ENCODE measurements around the gene ERP27.

The ERP27 gene

DNA sequence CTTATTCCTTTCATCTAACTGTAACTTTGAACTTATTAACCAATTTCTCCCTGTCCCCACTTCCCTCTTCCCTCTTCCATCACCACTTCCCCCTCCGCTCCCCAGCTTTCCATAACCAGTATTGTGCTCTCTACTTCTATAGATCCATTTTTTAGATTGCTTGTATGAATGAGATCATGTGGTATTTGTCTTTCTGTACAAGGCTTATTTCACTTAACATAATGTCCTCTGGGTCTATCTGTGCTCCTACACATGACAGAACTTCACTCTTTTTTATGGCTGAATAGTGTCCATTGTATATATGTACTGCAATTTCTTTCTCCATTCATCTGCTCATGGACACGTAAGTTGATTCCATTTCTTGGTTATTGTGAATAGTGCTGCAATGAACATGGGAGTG lies 14.4 kb downstream of the ERP27 start:
- peaks cover 2% of the 10 kb centered on the region for H3K4me1 ChIP-seq (ENCODE audit: insufficient read depth, low read length)
- H2AFZ ChIP-seq (ENCODE audit: low read depth, low read length): no peak overlapping the region
- no peaks in the 10 kb centered on the region for H3K9me3 ChIP-seq (ENCODE audit: low read length)
- H3K36me3 ChIP-seq (ENCODE audit: insufficient read depth, low read length): no peaks in the 10 kb centered on the region
- H3K27me3 ChIP-seq (ENCODE audit: insufficient read depth, low read length): no peaks in the 10 kb centered on the region
- H3K4me3 ChIP-seq (ENCODE audit: low read length): no peak overlapping the region

DNA sequence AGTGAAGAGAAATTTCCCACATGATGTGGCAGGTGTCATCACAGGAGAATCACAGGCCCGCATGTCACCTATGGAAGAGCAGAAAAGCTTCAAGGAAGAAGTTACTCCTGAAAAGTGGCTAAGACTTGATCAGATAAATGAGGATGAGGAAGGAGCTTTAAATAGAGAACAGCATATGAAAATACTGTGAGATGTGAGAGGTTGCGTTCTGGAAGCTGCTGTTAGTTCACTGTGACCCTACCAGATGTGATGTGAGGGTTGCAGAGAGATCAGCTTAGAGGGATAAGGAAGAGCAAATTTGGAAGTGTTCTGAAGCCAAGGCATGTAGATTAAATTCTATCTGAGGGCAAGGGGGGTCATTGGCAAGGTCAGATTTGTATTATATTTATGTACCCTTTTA lies 17.1 kb downstream of the ERP27 start:
- no peak overlapping the region for H3K4me3 ChIP-seq (ENCODE audit: low read length)
- H3K36me3 ChIP-seq (ENCODE audit: insufficient read depth, low read length): no peaks in the 10 kb centered on the region
- no peak overlapping the region for H2AFZ ChIP-seq (ENCODE audit: low read depth, low read length)
- no peaks in the 10 kb centered on the region for H3K9me3 ChIP-seq (ENCODE audit: low read length)
- H3K4me1 ChIP-seq (ENCODE audit: insufficient read depth, low read length): no peaks in the 10 kb centered on the region
- no peaks in the 10 kb centered on the region for H3K27me3 ChIP-seq (ENCODE audit: insufficient read depth, low read length)

DNA sequence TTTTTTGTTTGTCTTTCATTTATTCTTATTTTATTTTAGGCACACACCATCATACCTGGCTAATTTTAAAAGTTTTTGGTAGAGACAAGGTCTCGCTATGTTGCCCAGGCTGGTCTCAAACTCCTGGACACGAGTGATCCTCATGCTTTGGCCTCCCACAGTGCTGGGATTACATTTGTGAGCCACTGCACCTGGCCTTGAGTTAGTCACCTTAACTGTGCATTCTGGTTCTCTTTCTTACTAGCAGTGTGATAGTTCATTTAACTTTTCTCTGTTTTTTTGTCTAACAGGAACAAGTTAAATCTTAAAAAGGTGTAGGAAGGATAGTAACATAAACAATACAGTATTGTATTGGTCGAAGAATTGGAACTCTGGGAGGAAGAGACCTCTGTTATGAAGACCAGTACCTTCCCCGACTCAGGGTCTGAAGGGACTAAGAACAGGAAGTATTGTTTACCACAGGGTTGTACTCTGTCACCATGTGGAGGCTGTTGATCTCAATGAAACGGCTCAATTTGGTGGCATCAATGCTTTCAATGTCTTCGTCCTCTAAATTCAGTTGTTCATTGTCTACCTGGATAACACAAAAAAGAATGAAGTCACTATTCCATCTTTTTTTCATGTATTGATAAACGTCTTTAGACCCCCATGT lies 17.7 kb downstream of the ERP27 start:
- no peaks in the 10 kb centered on the region for H3K27me3 ChIP-seq (ENCODE audit: insufficient read depth, low read length)
- H3K4me1 ChIP-seq (ENCODE audit: insufficient read depth, low read length): no peaks in the 10 kb centered on the region
- no peaks in the 10 kb centered on the region for H3K36me3 ChIP-seq (ENCODE audit: insufficient read depth, low read length)
- no peaks in the 10 kb centered on the region for H3K9me3 ChIP-seq (ENCODE audit: low read length)
- H3K4me3 ChIP-seq (ENCODE audit: low read length): no peak overlapping the region
- no peak overlapping the region for H2AFZ ChIP-seq (ENCODE audit: low read depth, low read length)

DNA sequence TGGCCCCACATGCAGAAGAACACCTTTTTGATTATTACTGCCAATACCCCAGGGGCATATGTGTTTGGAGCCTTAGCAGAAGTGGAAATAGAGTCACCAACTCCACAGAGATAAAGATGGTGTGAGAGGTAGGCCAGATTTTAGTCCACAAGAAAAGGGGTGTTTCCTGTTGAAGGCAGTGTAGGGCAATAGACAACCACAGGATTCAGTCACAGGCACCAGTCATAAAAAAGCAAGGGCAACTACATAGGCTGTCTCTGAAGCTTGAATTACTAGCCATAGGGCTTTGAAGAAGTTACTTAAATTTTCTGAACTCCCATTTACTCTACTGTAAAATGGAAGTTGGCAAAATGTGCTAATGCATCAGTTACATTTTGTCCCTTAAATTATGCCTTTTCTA lies 18.9 kb downstream of the ERP27 start:
- Histone ChIP-seq H3K9me3 (ENCODE audit: low read length) (no peaks in the 10 kb centered on the region), H3K4me3 (ENCODE audit: low read length) (no peak overlapping the region), H2AFZ (ENCODE audit: low read depth, low read length) (no peak overlapping the region), H3K27me3 (ENCODE audit: insufficient read depth, low read length) (no peaks in the 10 kb centered on the region), H3K4me1 (ENCODE audit: insufficient read depth, low read length) (no peaks in the 10 kb centered on the region), H3K36me3 (ENCODE audit: insufficient read depth, low read length) (no peaks in the 10 kb centered on the region)

DNA sequence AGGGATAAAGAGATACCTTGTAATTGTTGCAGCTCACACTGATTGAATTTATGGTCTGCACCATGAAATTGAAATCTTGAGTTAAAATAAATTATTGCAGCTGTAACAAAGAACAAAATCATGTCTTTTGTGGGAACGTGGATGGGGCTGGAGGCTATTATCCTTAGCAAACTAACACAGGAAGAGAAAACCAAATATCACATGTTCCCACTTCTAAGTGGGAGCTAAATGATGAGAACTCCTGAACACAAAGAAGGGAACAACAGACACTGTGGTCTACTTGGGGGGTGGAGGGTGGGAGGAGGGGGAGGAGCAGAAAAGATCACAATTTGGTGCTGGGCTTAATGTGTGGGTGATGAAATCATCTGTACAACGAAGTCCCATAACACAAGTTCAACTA lies 22.6 kb downstream of the ERP27 start:
- Histone ChIP-seq H3K4me3 (ENCODE audit: low read length) (no peak overlapping the region), H3K27me3 (ENCODE audit: insufficient read depth, low read length) (no peaks in the 10 kb centered on the region), H3K36me3 (ENCODE audit: insufficient read depth, low read length) (no peaks in the 10 kb centered on the region), H3K9me3 (ENCODE audit: low read length) (no peaks in the 10 kb centered on the region), H2AFZ (ENCODE audit: low read depth, low read length) (no peak overlapping the region), H3K4me1 (ENCODE audit: insufficient read depth, low read length) (no peaks in the 10 kb centered on the region)

DNA sequence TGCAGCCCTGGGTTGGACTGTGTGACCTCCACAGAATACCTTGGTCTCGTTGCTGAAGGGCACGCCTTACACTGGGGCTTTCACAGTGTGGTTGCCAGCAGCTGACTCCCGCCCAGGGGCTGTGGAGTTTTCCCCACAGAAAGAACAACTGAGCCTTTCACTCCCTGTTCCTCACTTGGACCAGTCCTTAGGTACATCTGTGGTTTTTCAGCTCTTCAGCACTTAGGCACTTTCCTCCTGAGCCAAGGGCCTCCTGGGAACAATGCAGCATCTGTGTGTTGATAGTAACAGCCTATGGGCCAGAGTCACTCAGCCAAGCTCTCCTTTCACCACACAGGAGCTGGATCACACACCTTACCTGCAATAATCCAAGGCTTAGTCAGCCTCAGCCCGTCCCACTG lies 25.0 kb downstream of the ERP27 start:
- H3K27me3 ChIP-seq (ENCODE audit: insufficient read depth, low read length): no peaks in the 10 kb centered on the region
- H2AFZ ChIP-seq (ENCODE audit: low read depth, low read length): no peak overlapping the region
- H3K4me3 ChIP-seq (ENCODE audit: low read length): no peak overlapping the region
- H3K4me1 ChIP-seq (ENCODE audit: insufficient read depth, low read length): no peaks in the 10 kb centered on the region
- H3K36me3 ChIP-seq (ENCODE audit: insufficient read depth, low read length): no peaks in the 10 kb centered on the region
- H3K9me3 ChIP-seq (ENCODE audit: low read length): no peaks in the 10 kb centered on the region

DNA sequence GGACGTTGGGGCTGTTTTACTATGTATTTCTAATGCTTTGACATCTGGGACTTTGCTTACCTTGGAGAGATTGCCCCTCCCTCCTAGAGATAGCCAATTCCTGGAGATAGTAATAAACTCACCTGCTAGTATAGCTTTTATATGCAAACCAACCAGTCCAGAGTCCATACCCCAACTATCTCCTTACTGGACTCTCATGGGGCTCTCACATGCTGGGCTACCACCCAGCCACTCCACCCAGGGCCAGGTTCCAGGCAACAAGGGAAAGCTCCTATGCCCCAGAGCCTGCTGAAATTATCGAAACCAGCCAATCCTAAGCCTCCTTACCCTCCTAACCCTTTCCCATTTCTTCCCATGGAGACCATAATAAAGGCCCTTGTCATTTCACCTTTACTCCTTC lies 27.2 kb downstream of the ERP27 start:
- H2AFZ ChIP-seq (ENCODE audit: low read depth, low read length): no peak overlapping the region
- H3K9me3 ChIP-seq (ENCODE audit: low read length): no peaks in the 10 kb centered on the region
- no peaks in the 10 kb centered on the region for H3K36me3 ChIP-seq (ENCODE audit: insufficient read depth, low read length)
- H3K4me3 ChIP-seq (ENCODE audit: low read length): no peak overlapping the region
- no peaks in the 10 kb centered on the region for H3K27me3 ChIP-seq (ENCODE audit: insufficient read depth, low read length)
- H3K4me1 ChIP-seq (ENCODE audit: insufficient read depth, low read length): no peaks in the 10 kb centered on the region

DNA sequence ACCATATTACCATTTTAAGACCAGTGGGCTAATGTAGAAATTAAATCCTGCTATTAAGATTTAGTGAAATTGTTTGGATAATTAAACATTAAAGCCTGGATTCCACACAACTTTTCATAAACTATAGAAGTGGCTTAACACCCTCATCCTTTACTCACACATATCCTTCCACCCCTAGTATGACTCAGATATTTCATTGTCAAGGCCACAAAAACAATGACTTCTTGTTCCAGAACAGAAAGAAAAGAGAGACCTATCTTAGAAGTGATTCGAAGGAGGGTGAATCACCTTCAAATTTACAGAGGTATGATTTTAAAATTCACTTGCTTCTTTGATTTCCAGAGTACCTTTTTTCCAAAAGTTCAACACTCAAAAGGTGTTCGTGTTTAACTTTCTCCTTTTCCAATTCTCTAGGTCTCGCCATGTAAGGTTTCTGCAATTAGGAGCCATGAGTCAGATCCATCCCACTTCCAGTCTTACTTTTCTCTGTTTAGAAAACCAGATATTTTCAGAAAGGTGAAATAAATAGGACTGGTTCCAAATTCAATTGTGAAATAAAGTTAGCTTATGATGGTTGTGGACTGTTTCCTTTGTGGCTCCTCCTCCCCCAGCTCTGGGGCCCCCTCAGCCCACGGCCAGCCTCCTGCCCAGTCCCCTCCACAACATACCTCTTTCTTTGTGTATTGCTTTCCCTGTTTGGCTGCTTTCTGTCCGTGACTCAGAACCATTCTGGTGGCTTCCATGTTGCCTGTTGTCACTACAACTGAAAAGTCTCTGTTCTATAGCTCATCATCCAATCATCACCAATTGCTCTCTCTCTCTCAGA lies 28.0 kb downstream of the ERP27 start:
- H3K27me3 ChIP-seq (ENCODE audit: insufficient read depth, low read length): no peaks in the 10 kb centered on the region
- no peak overlapping the region for H3K4me3 ChIP-seq (ENCODE audit: low read length)
- H2AFZ ChIP-seq (ENCODE audit: low read depth, low read length): no peak overlapping the region
- H3K9me3 ChIP-seq (ENCODE audit: low read length): no peaks in the 10 kb centered on the region
- no peaks in the 10 kb centered on the region for H3K36me3 ChIP-seq (ENCODE audit: insufficient read depth, low read length)
- H3K4me1 ChIP-seq (ENCODE audit: insufficient read depth, low read length): no peaks in the 10 kb centered on the region

DNA sequence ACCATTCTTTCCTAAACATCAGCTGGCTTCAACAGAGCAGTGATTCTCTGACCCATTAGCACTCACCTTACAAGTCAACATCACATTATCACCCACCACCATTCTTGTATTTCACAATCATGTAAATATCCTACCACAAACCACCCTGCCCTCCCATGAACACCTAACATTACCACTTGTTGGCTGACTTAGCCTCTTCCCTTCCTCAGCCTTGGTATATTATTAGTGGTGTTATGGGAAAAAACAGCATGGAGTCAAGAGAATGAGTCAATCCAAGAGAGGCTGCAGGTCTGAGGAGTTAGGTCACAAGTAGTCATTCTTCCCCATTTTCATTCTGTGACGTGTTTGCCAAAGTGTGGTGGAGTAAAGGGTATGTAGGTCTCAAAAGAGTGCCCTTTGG lies 30.4 kb downstream of the ERP27 start:
- Histone ChIP-seq H3K9me3 (ENCODE audit: low read length) (no peaks in the 10 kb centered on the region), H3K4me1 (ENCODE audit: insufficient read depth, low read length) (no peaks in the 10 kb centered on the region), H3K4me3 (ENCODE audit: low read length) (no peak overlapping the region), H3K27me3 (ENCODE audit: insufficient read depth, low read length) (no peaks in the 10 kb centered on the region), H2AFZ (ENCODE audit: low read depth, low read length) (no peak overlapping the region), H3K36me3 (ENCODE audit: insufficient read depth, low read length) (no peaks in the 10 kb centered on the region)

DNA sequence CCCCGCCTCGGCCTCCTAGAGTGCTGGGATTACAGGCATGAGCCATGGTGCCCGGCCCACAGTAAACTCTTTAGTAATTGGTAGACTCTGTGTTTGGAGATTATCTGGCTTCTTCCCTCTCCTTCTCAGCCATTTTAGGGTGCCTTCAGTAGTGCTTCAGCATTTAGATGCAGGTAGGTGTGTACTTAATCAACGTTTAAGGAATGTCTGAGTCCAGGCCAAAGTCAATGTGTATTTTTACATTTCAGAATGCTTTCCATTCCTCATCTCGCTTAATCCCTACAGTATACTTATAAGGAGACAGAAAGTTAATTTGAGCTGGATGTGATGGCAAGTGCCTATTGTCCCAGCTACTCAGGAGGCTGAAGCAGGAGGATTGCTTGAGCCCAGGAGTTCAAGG lies 32.2 kb downstream of the ERP27 start:
- no peaks in the 10 kb centered on the region for H3K36me3 ChIP-seq (ENCODE audit: insufficient read depth, low read length)
- H2AFZ ChIP-seq (ENCODE audit: low read depth, low read length): no peak overlapping the region
- H3K4me1 ChIP-seq (ENCODE audit: insufficient read depth, low read length): no peaks in the 10 kb centered on the region
- no peak overlapping the region for H3K4me3 ChIP-seq (ENCODE audit: low read length)
- H3K9me3 ChIP-seq (ENCODE audit: low read length): no peaks in the 10 kb centered on the region
- no peaks in the 10 kb centered on the region for H3K27me3 ChIP-seq (ENCODE audit: insufficient read depth, low read length)

DNA sequence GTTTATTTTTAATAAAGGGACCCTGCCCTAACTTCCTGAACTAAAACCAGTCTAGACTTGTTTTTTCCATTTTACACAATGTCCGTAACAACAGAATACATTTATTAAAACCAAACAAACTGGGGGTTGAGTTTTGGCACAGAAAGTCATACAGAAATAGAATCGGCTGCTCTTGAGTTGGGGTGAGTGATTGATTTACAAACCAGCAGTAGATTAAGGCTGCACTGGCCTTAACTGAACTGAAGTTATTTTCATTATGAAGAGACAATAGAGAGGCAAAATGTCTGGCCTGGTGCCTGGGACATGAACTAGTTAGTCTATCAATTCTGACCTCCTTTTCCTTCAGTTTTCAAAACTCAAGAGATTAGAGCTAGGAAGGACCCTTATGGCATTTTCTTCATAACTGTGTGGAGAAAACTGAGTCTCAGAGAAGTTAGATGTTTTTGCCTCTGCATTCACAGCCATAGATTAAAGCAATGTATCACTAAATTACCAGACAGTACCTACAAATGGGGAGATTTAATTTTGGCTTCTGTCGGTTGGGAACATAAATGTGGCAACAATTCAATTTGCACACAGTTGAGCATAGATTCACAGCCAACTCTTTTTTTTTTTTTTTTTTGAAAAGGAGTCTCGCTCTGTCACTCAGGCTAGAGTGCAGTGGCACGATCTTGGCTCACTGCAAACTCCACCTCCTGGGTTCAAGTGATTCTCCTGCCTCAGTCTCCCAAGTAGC lies 32.9 kb downstream of the ERP27 start:
- H3K4me3 ChIP-seq (ENCODE audit: low read length): no peak overlapping the region
- no peaks in the 10 kb centered on the region for H3K36me3 ChIP-seq (ENCODE audit: insufficient read depth, low read length)
- no peak overlapping the region for H2AFZ ChIP-seq (ENCODE audit: low read depth, low read length)
- no peaks in the 10 kb centered on the region for H3K9me3 ChIP-seq (ENCODE audit: low read length)
- H3K4me1 ChIP-seq (ENCODE audit: insufficient read depth, low read length): no peaks in the 10 kb centered on the region
- no peaks in the 10 kb centered on the region for H3K27me3 ChIP-seq (ENCODE audit: insufficient read depth, low read length)

DNA sequence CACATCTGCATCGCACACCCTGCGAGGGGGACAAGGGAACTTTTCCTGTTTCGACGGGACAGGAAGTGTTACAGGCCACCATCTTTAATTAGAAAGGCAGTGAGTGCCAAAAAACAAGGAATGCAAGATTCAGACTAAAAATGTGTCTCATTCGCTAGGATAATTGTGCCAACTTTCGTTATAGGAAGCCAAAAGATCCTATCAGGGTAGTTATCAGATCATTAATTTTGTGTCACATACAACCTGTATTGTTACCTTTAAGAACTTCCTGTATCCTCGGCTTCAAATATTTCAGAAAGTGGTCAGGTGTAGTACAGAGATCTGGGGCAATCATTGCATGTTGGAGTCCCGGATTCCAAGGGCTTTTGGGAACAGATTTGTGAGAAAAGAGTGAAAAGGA lies 33.5 kb downstream of the ERP27 start:
- no peaks in the 10 kb centered on the region for H3K4me1 ChIP-seq (ENCODE audit: insufficient read depth, low read length)
- no peaks in the 10 kb centered on the region for H3K27me3 ChIP-seq (ENCODE audit: insufficient read depth, low read length)
- no peak overlapping the region for H2AFZ ChIP-seq (ENCODE audit: low read depth, low read length)
- H3K9me3 ChIP-seq (ENCODE audit: low read length): no peaks in the 10 kb centered on the region
- no peak overlapping the region for H3K4me3 ChIP-seq (ENCODE audit: low read length)
- H3K36me3 ChIP-seq (ENCODE audit: insufficient read depth, low read length): no peaks in the 10 kb centered on the region

DNA sequence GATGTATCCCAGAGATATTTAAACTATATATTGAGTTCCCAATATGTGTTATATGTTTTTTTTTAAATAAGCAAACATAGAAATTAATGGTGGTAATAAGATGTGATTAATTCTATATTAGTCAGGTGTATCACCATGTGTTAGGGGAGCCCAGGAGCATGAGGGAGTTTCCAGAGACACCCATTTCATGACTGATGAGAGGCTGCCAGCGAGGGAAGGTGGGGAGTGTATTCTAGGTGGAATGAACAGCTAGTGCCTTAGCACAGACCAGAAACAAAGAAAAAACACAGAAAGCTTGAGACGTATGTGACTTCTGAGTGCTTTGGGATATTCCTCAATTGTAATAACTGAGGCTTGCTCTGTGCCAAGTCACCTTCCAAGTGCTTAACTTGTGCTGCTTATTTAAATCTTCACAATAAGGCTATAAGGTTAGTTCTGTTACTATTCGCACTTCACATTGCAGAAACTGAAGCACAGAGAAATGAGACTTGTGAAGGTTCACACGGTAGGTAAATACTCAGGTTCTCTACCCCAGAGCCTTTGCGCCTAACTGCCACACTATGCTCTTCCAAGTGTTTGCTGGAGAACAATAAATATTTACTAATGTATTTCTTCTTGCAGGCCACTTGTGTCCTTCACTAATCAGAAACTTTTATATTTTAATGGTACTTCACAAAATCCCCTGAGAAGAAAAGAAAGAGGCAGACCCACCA lies 34.8 kb downstream of the ERP27 start:
- Histone ChIP-seq H3K9me3 (ENCODE audit: low read length) (no peaks in the 10 kb centered on the region), H3K27me3 (ENCODE audit: insufficient read depth, low read length) (no peaks in the 10 kb centered on the region)

More for the DNA sequence above, 34.8 kb downstream of the ERP27 start:
- Histone ChIP-seq H3K4me1 (ENCODE audit: insufficient read depth, low read length) (no peaks in the 10 kb centered on the region), H3K36me3 (ENCODE audit: insufficient read depth, low read length) (no peaks in the 10 kb centered on the region), H2AFZ (ENCODE audit: low read depth, low read length) (no peak overlapping the region), H3K4me3 (ENCODE audit: low read length) (no peak overlapping the region)

All from neuron (in vitro differentiated cells).